Fibroblast of lung (primary cell): ENCODE data around the gene SCN7A. TPM values are rescaled to one million over a fixed set of nuclear protein-coding genes. Genes with fewer than 3 reads are reported as not detected.

Source experiments
- DNase-seq, 2 donors: peaks; one replicate each; pipeline versions ENCODE4 v3.0.0 to v3.0.0-alpha.2; 2010; ENCODE audit warnings: low read depth in 2 of 2
- H2AFZ ChIP-seq: 2 replicates; pipeline ENCODE4 v1.5.1; 2012; ENCODE audit warnings: low read length, control low read depth, inconsistent platforms
- H3K27ac ChIP-seq: 2 replicates; pipeline ENCODE4 v1.5.1; 2011; ENCODE audit warnings: low read length, control low read depth; ENCODE audit not compliant: insufficient read depth
- H3K27me3 ChIP-seq: 2 replicates; pipeline ENCODE4 v1.5.1; 2011; ENCODE audit warnings: mild to moderate bottlenecking, low read length; ENCODE audit not compliant: control insufficient read depth, insufficient read depth
- H3K36me3 ChIP-seq: 2 replicates; pipeline ENCODE4 v1.5.1; 2011; ENCODE audit warnings: low read length; ENCODE audit not compliant: control insufficient read depth, insufficient read depth
- H3K4me1 ChIP-seq: 2 replicates; pipeline ENCODE4 v1.5.1; 2011; ENCODE audit warnings: low read length; ENCODE audit not compliant: control insufficient read depth, insufficient read depth; ENCODE audit errors: extremely low read depth
- H3K4me2 ChIP-seq: 2 replicates; pipeline ENCODE4 v1.5.1; 2011; ENCODE audit warnings: low read length, control low read depth; ENCODE audit not compliant: insufficient read depth; ENCODE audit errors: extremely low read depth
- H3K4me3 ChIP-seq, 4 experiments: fragments of 200-600 bp in 1 of 4; sonication (generic) in 1 of 4; replicated peaks in 1 of 4; 2 replicates each; pipeline ENCODE4 v1.5.1; 2011 to 2016; ENCODE audit warnings: low read length in 4 of 4, low read depth in 3 of 4, mild to moderate bottlenecking in 3 of 4, control low read depth in 2 of 4, inconsistent platforms in 1 of 4, mixed read lengths in 1 of 4; ENCODE audit not compliant: insufficient read depth in 1 of 4; ENCODE audit errors: control extremely low read depth in 1 of 4
- H3K79me2 ChIP-seq: 2 replicates; pipeline ENCODE4 v1.5.1; 2012; ENCODE audit warnings: mild to moderate bottlenecking, low read length, inconsistent platforms; ENCODE audit not compliant: control insufficient read depth, insufficient read depth
- H3K9ac ChIP-seq: 2 replicates; pipeline ENCODE4 v1.5.1; 2011; ENCODE audit warnings: mild to moderate bottlenecking, low read length, control low read depth; ENCODE audit not compliant: insufficient read depth
- H3K9me3 ChIP-seq: 2 replicates; pipeline ENCODE4 v1.5.1; 2012; ENCODE audit warnings: low read depth, low read length; ENCODE audit not compliant: control insufficient read depth, insufficient read depth
- H4K20me1 ChIP-seq: 2 replicates; pipeline ENCODE4 v1.5.1; 2011; ENCODE audit warnings: low read length; ENCODE audit not compliant: control insufficient read depth, insufficient read depth; ENCODE audit errors: extremely low read depth
- CTCF ChIP-seq, 2 donors: IDR thresholded peaks in 1 of 2; conservative IDR thresholded peaks in 1 of 2; 1 replicate in 1 of 2; 2 replicates in 1 of 2; pipeline ENCODE4 v1.5.1; 2011 to 2012; ENCODE audit warnings: low read length in 2 of 2, control low read depth in 1 of 2, inconsistent platforms in 1 of 2, low read depth in 1 of 2, mild to moderate bottlenecking in 1 of 2
- EZH2 ChIP-seq: IDR thresholded peaks from 2 replicates; pipeline ENCODE4 v1.5.1; 2012; ENCODE audit warnings: low read length, control low read depth, mild to moderate bottlenecking; ENCODE audit errors: missing control alignments
- polyA plus RNA-seq, 2 donors: library from polyadenylated mRNA; depleted of rRNA in 1 of 2; stranded (reverse) in 1 of 2; unstranded in 1 of 2; fragments of >200 nt; gene quantifications; 2 replicates each; pipeline ENCODE4 v1.2.1, GENCODE V29; 2011 to 2012; ENCODE audit warnings: missing spikeins in 1 of 2
- total RNA-seq: library from RNA; depleted of rRNA; stranded (reverse); fragments of >200 nt; gene quantifications from 2 replicates; pipeline ENCODE4 v1.2.1, GENCODE V29; 2014

The SCN7A gene
- total and polyA plus RNA-seq, 2 donors (not counting 1 experiment from before 2014, with no cell fraction given) = 7.8 to 8.9 TPM

GRCh38 chr2:166357068-166357949, 136.7 kb downstream of the SCN7A start:
- no peak overlapping the region for H2AFZ ChIP-seq
- DNase-seq = no peak
- peaks cover 17% of the 10 kb centered on the region for H3K79me2 ChIP-seq
- H3K9me3 ChIP-seq = no peaks in the 10 kb centered on the region
- H3K4me2 ChIP-seq = no peak overlapping the region
- TF ChIP-seq CTCF (conservative IDR thresholded peaks at IDR 0.05 in 1 of 2, IDR thresholded peaks at IDR 0.05 in 1 of 2; ENCODE audit: low read depth in 1 of 2, low read length in 2 of 2) (no peak), EZH2 (no peak)
- no peak overlapping the region for H3K9ac ChIP-seq
- H4K20me1 ChIP-seq = no peaks in the 10 kb centered on the region
- H3K36me3 ChIP-seq = no peaks in the 10 kb centered on the region
- H3K4me3 ChIP-seq = no peak overlapping the region
- H3K4me1 ChIP-seq = peaks cover 3% of the 10 kb centered on the region
- no peak overlapping the region for H3K27ac ChIP-seq
- no peaks in the 10 kb centered on the region for H3K27me3 ChIP-seq

Other genes starting within 250 kb of the SCN7A start
- 58.6 and 105 TPM in 2 replicates for gene SCN9A, start 118.3 kb downstream of the SCN7A start, total RNA-seq
- 31.2 and 64.2 TPM in 2 replicates for gene SCN9A, start 118.3 kb downstream of the SCN7A start, polyA plus RNA-seq